HTR-8/SVneo (cell line): ENCODE data around the gene ELF3.
"Not testable (repeated sequence)": the region's sequence is repeated elsewhere in the genome, so short reads cannot be mapped to it uniquely, and the experiment has no call there.

Source experiments
- DNase-seq: peaks from one replicate; pipeline ENCODE4 v3.0.0; 2011; ENCODE audit warnings: low spot score, mixed read lengths; ENCODE audit not compliant: insufficient read length
- FAIRE-seq: peaks from 2 replicates; lab custom pipeline; 2011; peaks lifted over from hg19 to GRCh38; lab: Jason Lieb, UNC

The ELF3 gene

DNA sequence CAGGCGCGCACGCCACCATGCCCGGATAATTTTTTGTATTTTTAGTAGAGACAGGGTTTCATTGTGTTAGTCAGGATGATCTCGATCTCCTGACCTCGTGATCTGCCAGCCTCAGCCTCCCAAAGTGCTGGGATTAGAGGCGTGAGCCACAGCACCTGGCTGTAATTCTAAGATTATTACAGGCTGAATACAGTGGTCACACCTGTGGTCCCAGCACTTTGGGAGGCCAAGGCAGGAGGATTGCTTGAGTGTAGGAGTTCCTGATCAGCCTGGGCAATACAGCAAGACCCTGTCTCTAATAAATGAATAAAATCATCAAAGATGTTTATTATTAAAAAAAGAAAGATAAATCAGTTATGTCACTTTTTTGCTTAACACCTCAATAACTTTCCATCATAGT is 52.2 kb downstream of the ELF3 start:
- not testable (repeated sequence) for FAIRE-seq, DNase-seq

- peak; percentile 40 for DNase-seq
- no peak for FAIRE-seq
These were observed 52.7 kb downstream of the ELF3 start for GRCh38 chr1:202063093-202063492.

DNA sequence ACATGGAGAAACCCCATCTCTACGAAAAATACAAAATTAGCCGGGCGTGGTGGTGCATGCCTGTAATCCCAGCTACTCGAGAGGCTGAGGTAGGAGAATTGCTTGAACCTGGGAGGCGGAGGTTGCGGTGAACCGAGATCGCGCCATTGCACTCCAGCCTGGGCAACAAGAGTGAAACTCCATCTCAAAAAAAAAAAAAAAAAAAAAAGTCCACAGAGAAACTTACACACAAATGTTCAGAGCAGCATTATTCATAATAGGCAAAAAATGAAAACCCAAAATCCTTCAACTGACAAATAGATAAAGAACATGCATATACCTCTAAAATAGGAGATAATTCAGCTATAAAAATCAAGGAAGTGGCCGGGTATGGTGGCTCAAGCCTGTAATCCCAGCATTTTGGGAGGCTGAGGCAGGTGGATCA is 54.5 kb downstream of the ELF3 start:
- FAIRE-seq, DNase-seq: not testable (repeated sequence)
